Left cardiac atrium (tissue), 2 donors: Measurements from ENCODE around the gene CCK. TPM values are rescaled to one million over a fixed set of nuclear protein-coding genes. Genes with fewer than 3 reads are reported as not detected.

Source experiments
- total RNA-seq, 2 donors: library from RNA; stranded (reverse); fragmentation: NEBNext Ultra II Directional; extraction: Animal tissue kit (Norgen Biotek cat#: 25700); gene quantifications; one replicate each; pipeline ENCODE4 v1.2.1, GENCODE V29; 2021
- donor health status: DM: no; HTN: yes; CAD: no; lungs with severe emphysema.
- donor health status: DM: yes; HTN: yes; CAD: no.

Gene CCK
- total RNA-seq, 2 donors from 2014 or later = not detected

Other genes with a start within 250 kb of the CCK start
- 100 to 1,000 TPM; 197 to 211 TPM for gene TRAK1, start 174.8 kb downstream of the CCK start, total RNA-seq
- gene LYZL4, start 144.4 kb upstream of the CCK start, total RNA-seq = not detected
- 1 to 10 TPM; 4.9 to 5.9 TPM for gene VIPR1, start 236.5 kb upstream of the CCK start, total RNA-seq